B cell (primary cell): ENCODE results near the gene PVR. TPM values are rescaled to one million over a fixed set of nuclear protein-coding genes. Genes with fewer than 3 reads are reported as not detected.
"Not testable (repeated sequence)": the region's sequence is repeated elsewhere in the genome, so short reads cannot be mapped to it uniquely, and the experiment has no call there.

Experiments
- ATAC-seq: fragments of 200-7000 bp; cut with Tn5 transposase; one replicate; pipeline ENCODE4 v1.10.0; 2021; ENCODE audit warnings: low read depth, mild to moderate bottlenecking, moderate number of reproducible peaks, moderate library complexity
- CTCF ChIA-PET: fragments of 350-600 bp; sonication (Branson Sonifier 250); formaldehyde crosslinking; loops from one replicate; lab custom pipeline; 2021; ENCODE audit warnings: antibody characterized with exemption, inconsistent platforms; lab: Charles Lee
- POLR2A ChIA-PET: fragments of 350-600 bp; sonication (Branson Sonifier 250); formaldehyde crosslinking; loops from one replicate; lab custom pipeline; 2021; ENCODE audit warnings: antibody characterized with exemption; lab: Charles Lee
- DNase-seq: peaks from one replicate; pipeline ENCODE4 v3.0.0; 2013
- H2AFZ ChIP-seq: 2 replicates; pipeline ENCODE4 v1.6.1; 2012; ENCODE audit warnings: mild to moderate bottlenecking, low read depth, low read length; ENCODE audit not compliant: insufficient read depth, poor library complexity, severe bottlenecking
- H3K27ac ChIP-seq, 2 donors: 1 replicate in 1 of 2; 2 replicates in 1 of 2; pipeline ENCODE4 v1.5.1; 2012 to 2013; ENCODE audit warnings: low read length in 2 of 2, mild to moderate bottlenecking in 2 of 2, moderate library complexity in 1 of 2
- H3K27me3 ChIP-seq, 4 experiments: fragments of 200-600 bp in 1 of 4; sonication (generic) in 1 of 4; replicated peaks in 1 of 4; 1 replicate in 2 of 4; 2 replicates in 2 of 4; pipeline versions ENCODE4 v1.6.1 to v1.7.0; 2013 to 2016; ENCODE audit warnings: low read length in 3 of 4, mild to moderate bottlenecking in 2 of 4, mixed read lengths in 1 of 4, moderate library complexity in 1 of 4; ENCODE audit not compliant: insufficient read depth in 4 of 4, control insufficient read depth in 3 of 4; ENCODE audit errors: control extremely low read depth in 1 of 4
- H3K36me3 ChIP-seq, 2 experiments: replicated peaks in 1 of 2; 1 replicate in 1 of 2; 2 replicates in 1 of 2; pipeline versions ENCODE4 v1.6.1 to v1.7.1; 2013; ENCODE audit warnings: low read length in 1 of 2; ENCODE audit not compliant: insufficient read depth in 2 of 2, control insufficient read depth in 1 of 2; ENCODE audit errors: control extremely low read depth in 1 of 2, extremely low read depth in 1 of 2
- H3K4me1 ChIP-seq, 2 donors: fragments of 200-600 bp in 1 of 2; sonication (generic) in 1 of 2; 1 replicate in 1 of 2; 2 replicates in 1 of 2; pipeline versions ENCODE4 v1.5.1 to v1.6.1; 2013 to 2017; ENCODE audit warnings: low read length in 2 of 2; ENCODE audit not compliant: control insufficient read depth in 2 of 2, insufficient read depth in 2 of 2
- H3K4me2 ChIP-seq: replicated peaks from 2 replicates; pipeline ENCODE3; 2012; ENCODE audit warnings: mild to moderate bottlenecking, low read depth, low read length; ENCODE audit not compliant: poor library complexity, severe bottlenecking
- H3K4me3 ChIP-seq, 5 experiments: fragments of 200-600 bp in 1 of 5; sonication (generic) in 1 of 5; 1 replicate in 3 of 5; 2 replicates in 2 of 5; pipeline versions ENCODE4 v1.5.1 to v1.7.0; 2011 to 2016; ENCODE audit warnings: low read length in 4 of 5, mild to moderate bottlenecking in 4 of 5, low read depth in 2 of 5, control low read depth in 1 of 5, moderate library complexity in 1 of 5; ENCODE audit not compliant: insufficient read depth in 1 of 5; ENCODE audit errors: control extremely low read depth in 1 of 5, extremely low read depth in 1 of 5
- H3K79me2 ChIP-seq: fragments of 200-600 bp; sonication (generic); one replicate; pipeline ENCODE4 v1.6.0; 2016; ENCODE audit warnings: low read length; ENCODE audit not compliant: control insufficient read depth, insufficient read depth
- H3K9ac ChIP-seq: fragments of 200-600 bp; sonication (generic); 2 replicates; pipeline ENCODE4 v1.6.1; 2017; ENCODE audit warnings: mild to moderate bottlenecking, low read length, moderate library complexity
- H3K9me3 ChIP-seq, 3 donors: one replicate each; pipeline versions ENCODE4 v1.6.1 to v1.7.1; 2013; ENCODE audit warnings: low read length in 2 of 3; ENCODE audit not compliant: control insufficient read depth in 2 of 3, insufficient read depth in 1 of 3; ENCODE audit errors: control extremely low read depth in 1 of 3
- H4K20me1 ChIP-seq: 2 replicates; pipeline ENCODE4 v1.6.0; 2012; ENCODE audit warnings: mild to moderate bottlenecking, low read length; ENCODE audit not compliant: insufficient read depth, control insufficient read depth, poor library complexity, severe bottlenecking
- H3K27ac Mint-ChIP-seq: one replicate; pipeline ENCODE4 v1.8.0; 2021; ENCODE audit warnings: mixed read lengths
- H3K27me3 Mint-ChIP-seq: one replicate; pipeline ENCODE4 v1.8.0; 2021; ENCODE audit warnings: mixed read lengths
- H3K4me1 Mint-ChIP-seq: one replicate; pipeline ENCODE4 v1.8.0; 2021; ENCODE audit warnings: mixed read lengths
- H3K4me3 Mint-ChIP-seq: one replicate; pipeline ENCODE4 v1.8.0; 2021; ENCODE audit warnings: mixed read lengths
- H3K9me3 Mint-ChIP-seq: one replicate; pipeline ENCODE4 v1.8.0; 2022; ENCODE audit warnings: mixed read lengths; ENCODE audit not compliant: insufficient read depth
- EZH2 ChIP-seq: IDR thresholded peaks from 2 replicates; pipeline ENCODE4 v1.6.1; 2012; ENCODE audit warnings: borderline replicate concordance, low read depth, mild to moderate bottlenecking, moderate library complexity, low read length; ENCODE audit not compliant: insufficient read depth, poor library complexity, severe bottlenecking
- WGBS: methylation state at CpG from one replicate; pipeline ENCODE4 v1.1.5; 2013; ENCODE audit warnings: missing lambda C conversion rate; ENCODE audit not compliant: insufficient coverage; 5-methylcytosine and 5-hydroxymethylcytosine counted together
- intact Hi-C: fragments of 100-400 bp; cut with micrococcal nuclease; formaldehyde crosslinking; loops from one replicate; pipeline ENCODE4 v1.10.0; 2022
- polyA plus RNA-seq: library from polyadenylated mRNA; depleted of rRNA; stranded (reverse); fragments of >200 nt; gene quantifications from 2 replicates; pipeline ENCODE4 v1.2.3, GENCODE V29; 2012
- total RNA-seq, 2 donors: library from RNA; stranded (reverse); fragments of 120-200 nt in 1 of 2; gene quantifications; 1 replicate in 1 of 2; 2 replicates in 1 of 2; pipeline versions ENCODE4 v1.2.3 to v1.2.4, GENCODE V29; 2013 to 2022
- TF ChIP-seq, protein P1 (sequence below): fragments of 200-600 bp; IDR thresholded peaks from one replicate; pipeline ENCODE4 v1.8.0; 2022; ENCODE audit warnings: antibody characterized with exemption, mild to moderate bottlenecking

PVR gene
- total and polyA plus RNA-seq, 2 donors (not counting 1 experiment from before 2014, with no cell fraction given), result 0.09 to 0.67 TPM

DNA sequence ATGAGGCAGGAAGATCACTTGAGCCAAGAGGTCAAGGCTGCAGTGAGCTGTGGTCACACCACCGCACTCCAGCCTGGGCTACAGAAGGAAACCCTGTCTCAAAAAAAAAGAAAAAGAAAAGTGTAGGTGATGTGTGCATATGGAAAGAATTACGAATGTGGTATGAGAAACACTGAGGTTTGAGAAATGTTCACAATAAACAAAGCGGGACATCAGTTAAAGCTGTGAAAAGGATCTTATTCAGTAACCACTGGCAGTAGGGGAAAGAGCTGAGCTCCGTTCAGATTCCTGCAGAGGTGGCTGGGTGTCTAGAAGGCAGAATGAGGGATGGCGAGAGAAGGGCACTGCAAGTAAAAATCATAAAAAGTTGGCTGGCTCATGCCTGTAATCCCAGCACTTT lies 34.5 kb upstream of the PVR start:
- 92% methylated on average over 5 of the region's 5 CpGs for WGBS

DNA sequence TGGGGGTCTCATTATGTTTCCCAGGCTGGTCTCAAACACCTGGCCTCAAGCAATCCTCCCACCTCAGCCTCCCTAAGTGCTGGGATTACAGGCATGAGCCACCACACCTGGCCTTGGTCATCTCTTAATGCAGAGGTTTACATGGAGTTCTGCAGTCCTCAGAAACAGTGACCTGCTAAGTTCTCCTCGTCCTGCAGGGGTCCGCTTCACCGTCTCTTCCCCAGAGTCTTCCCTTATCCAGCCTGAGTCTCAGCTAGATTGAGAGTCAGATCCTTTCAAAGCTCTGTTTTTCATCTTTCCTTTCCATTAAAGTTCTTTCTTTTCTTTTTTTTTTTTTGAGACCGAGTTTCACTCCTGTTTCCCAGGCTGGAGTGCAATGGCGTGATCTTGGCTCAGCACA lies 33.2 kb upstream of the PVR start:
- H3K27ac ChIP-seq, H3K4me3 ChIP-seq, H4K20me1 ChIP-seq, CTCF ChIA-PET, H2AFZ ChIP-seq, H3K79me2 ChIP-seq, H3K27me3 ChIP-seq, DNase-seq, H3K4me1 ChIP-seq, H3K27me3 Mint-ChIP-seq, H3K4me2 ChIP-seq, ATAC-seq, POLR2A ChIA-PET, intact Hi-C loops, H3K27ac Mint-ChIP-seq, H3K4me1 Mint-ChIP-seq, H3K9me3 ChIP-seq, H3K4me3 Mint-ChIP-seq, H3K36me3 ChIP-seq, H3K9me3 Mint-ChIP-seq, H3K9ac ChIP-seq: not testable (repeated sequence)
- 70% methylated on average over 3 of the region's 5 CpGs for WGBS

More for the DNA sequence above, 34.5 kb upstream of the PVR start:
- DNase-seq (no peak), ATAC-seq (no peak)
- Mint-ChIP-seq H3K27ac (no peak overlapping the region), H3K9me3 (no peaks in the 10 kb centered on the region), H3K27me3 (peaks cover 10% of the 10 kb centered on the region), H3K4me3 (no peak overlapping the region), H3K4me1 (peaks cover 5% of the 10 kb centered on the region)
- Histone ChIP-seq H3K9me3 (peaks cover 0 to 5% (median 0%) of the 10 kb centered on the region in 3 donors), H3K9ac (no peak overlapping the region), H4K20me1 (no peaks in the 10 kb centered on the region), H3K4me2 (no peak overlapping the region), H3K79me2 (no peaks in the 10 kb centered on the region), H3K4me3 (no peak overlapping the region), H3K36me3 (no peaks in the 10 kb centered on the region), H3K4me1 (peaks cover 5% of the 10 kb centered on the region in 2 donors), H2AFZ (no peak overlapping the region), H3K27me3 (peaks cover 0 to 9% (median 0%) of the 10 kb centered on the region in 4 experiments), H3K27ac (no peak overlapping the region)
- TF ChIP-seq, protein P1, sequence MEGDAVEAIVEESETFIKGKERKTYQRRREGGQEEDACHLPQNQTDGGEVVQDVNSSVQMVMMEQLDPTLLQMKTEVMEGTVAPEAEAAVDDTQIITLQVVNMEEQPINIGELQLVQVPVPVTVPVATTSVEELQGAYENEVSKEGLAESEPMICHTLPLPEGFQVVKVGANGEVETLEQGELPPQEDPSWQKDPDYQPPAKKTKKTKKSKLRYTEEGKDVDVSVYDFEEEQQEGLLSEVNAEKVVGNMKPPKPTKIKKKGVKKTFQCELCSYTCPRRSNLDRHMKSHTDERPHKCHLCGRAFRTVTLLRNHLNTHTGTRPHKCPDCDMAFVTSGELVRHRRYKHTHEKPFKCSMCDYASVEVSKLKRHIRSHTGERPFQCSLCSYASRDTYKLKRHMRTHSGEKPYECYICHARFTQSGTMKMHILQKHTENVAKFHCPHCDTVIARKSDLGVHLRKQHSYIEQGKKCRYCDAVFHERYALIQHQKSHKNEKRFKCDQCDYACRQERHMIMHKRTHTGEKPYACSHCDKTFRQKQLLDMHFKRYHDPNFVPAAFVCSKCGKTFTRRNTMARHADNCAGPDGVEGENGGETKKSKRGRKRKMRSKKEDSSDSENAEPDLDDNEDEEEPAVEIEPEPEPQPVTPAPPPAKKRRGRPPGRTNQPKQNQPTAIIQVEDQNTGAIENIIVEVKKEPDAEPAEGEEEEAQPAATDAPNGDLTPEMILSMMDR, result no peak
- no peak for TF ChIP-seq EZH2
- ChIA-PET CTCF (no interaction called here), POLR2A (no interaction called here)
- intact Hi-C loops, result no loop called here
